B cell (primary cell): ENCODE results near the gene SPRR1A. TPM values are rescaled to one million over a fixed set of nuclear protein-coding genes. Genes with fewer than 3 reads are reported as not detected.
"Not testable (repeated sequence)": the region's sequence is repeated elsewhere in the genome, so short reads cannot be mapped to it uniquely, and the experiment has no call there.

ENCODE experiments used
- ATAC-seq: fragments of 200-7000 bp; cut with Tn5 transposase; one replicate; pipeline ENCODE4 v1.10.0; 2021; ENCODE audit warnings: low read depth, mild to moderate bottlenecking, moderate number of reproducible peaks, moderate library complexity
- CTCF ChIA-PET: fragments of 350-600 bp; sonication (Branson Sonifier 250); formaldehyde crosslinking; loops from one replicate; lab custom pipeline; 2021; ENCODE audit warnings: antibody characterized with exemption, inconsistent platforms; lab: Charles Lee
- POLR2A ChIA-PET: fragments of 350-600 bp; sonication (Branson Sonifier 250); formaldehyde crosslinking; loops from one replicate; lab custom pipeline; 2021; ENCODE audit warnings: antibody characterized with exemption; lab: Charles Lee
- DNase-seq: peaks from one replicate; pipeline ENCODE4 v3.0.0; 2013
- H2AFZ ChIP-seq: 2 replicates; pipeline ENCODE4 v1.6.1; 2012; ENCODE audit warnings: mild to moderate bottlenecking, low read depth, low read length; ENCODE audit not compliant: insufficient read depth, poor library complexity, severe bottlenecking
- H3K27ac ChIP-seq, 2 donors: 1 replicate in 1 of 2; 2 replicates in 1 of 2; pipeline ENCODE4 v1.5.1; 2012 to 2013; ENCODE audit warnings: low read length in 2 of 2, mild to moderate bottlenecking in 2 of 2, moderate library complexity in 1 of 2
- H3K27me3 ChIP-seq, 4 experiments: fragments of 200-600 bp in 1 of 4; sonication (generic) in 1 of 4; replicated peaks in 1 of 4; 1 replicate in 2 of 4; 2 replicates in 2 of 4; pipeline versions ENCODE4 v1.6.1 to v1.7.0; 2013 to 2016; ENCODE audit warnings: low read length in 3 of 4, mild to moderate bottlenecking in 2 of 4, mixed read lengths in 1 of 4, moderate library complexity in 1 of 4; ENCODE audit not compliant: insufficient read depth in 4 of 4, control insufficient read depth in 3 of 4; ENCODE audit errors: control extremely low read depth in 1 of 4
- H3K36me3 ChIP-seq, 2 experiments: replicated peaks in 1 of 2; 1 replicate in 1 of 2; 2 replicates in 1 of 2; pipeline versions ENCODE4 v1.6.1 to v1.7.1; 2013; ENCODE audit warnings: low read length in 1 of 2; ENCODE audit not compliant: insufficient read depth in 2 of 2, control insufficient read depth in 1 of 2; ENCODE audit errors: control extremely low read depth in 1 of 2, extremely low read depth in 1 of 2
- H3K4me1 ChIP-seq, 2 donors: fragments of 200-600 bp in 1 of 2; sonication (generic) in 1 of 2; 1 replicate in 1 of 2; 2 replicates in 1 of 2; pipeline versions ENCODE4 v1.5.1 to v1.6.1; 2013 to 2017; ENCODE audit warnings: low read length in 2 of 2; ENCODE audit not compliant: control insufficient read depth in 2 of 2, insufficient read depth in 2 of 2
- H3K4me2 ChIP-seq: replicated peaks from 2 replicates; pipeline ENCODE3; 2012; ENCODE audit warnings: mild to moderate bottlenecking, low read depth, low read length; ENCODE audit not compliant: poor library complexity, severe bottlenecking
- H3K4me3 ChIP-seq, 5 experiments: fragments of 200-600 bp in 1 of 5; sonication (generic) in 1 of 5; 1 replicate in 3 of 5; 2 replicates in 2 of 5; pipeline versions ENCODE4 v1.5.1 to v1.7.0; 2011 to 2016; ENCODE audit warnings: low read length in 4 of 5, mild to moderate bottlenecking in 4 of 5, low read depth in 2 of 5, control low read depth in 1 of 5, moderate library complexity in 1 of 5; ENCODE audit not compliant: insufficient read depth in 1 of 5; ENCODE audit errors: control extremely low read depth in 1 of 5, extremely low read depth in 1 of 5
- H3K79me2 ChIP-seq: fragments of 200-600 bp; sonication (generic); one replicate; pipeline ENCODE4 v1.6.0; 2016; ENCODE audit warnings: low read length; ENCODE audit not compliant: control insufficient read depth, insufficient read depth
- H3K9ac ChIP-seq: fragments of 200-600 bp; sonication (generic); 2 replicates; pipeline ENCODE4 v1.6.1; 2017; ENCODE audit warnings: mild to moderate bottlenecking, low read length, moderate library complexity
- H3K9me3 ChIP-seq, 3 donors: one replicate each; pipeline versions ENCODE4 v1.6.1 to v1.7.1; 2013; ENCODE audit warnings: low read length in 2 of 3; ENCODE audit not compliant: control insufficient read depth in 2 of 3, insufficient read depth in 1 of 3; ENCODE audit errors: control extremely low read depth in 1 of 3
- H4K20me1 ChIP-seq: 2 replicates; pipeline ENCODE4 v1.6.0; 2012; ENCODE audit warnings: mild to moderate bottlenecking, low read length; ENCODE audit not compliant: insufficient read depth, control insufficient read depth, poor library complexity, severe bottlenecking
- H3K27ac Mint-ChIP-seq: one replicate; pipeline ENCODE4 v1.8.0; 2021; ENCODE audit warnings: mixed read lengths
- H3K27me3 Mint-ChIP-seq: one replicate; pipeline ENCODE4 v1.8.0; 2021; ENCODE audit warnings: mixed read lengths
- H3K4me1 Mint-ChIP-seq: one replicate; pipeline ENCODE4 v1.8.0; 2021; ENCODE audit warnings: mixed read lengths
- H3K4me3 Mint-ChIP-seq: one replicate; pipeline ENCODE4 v1.8.0; 2021; ENCODE audit warnings: mixed read lengths
- H3K9me3 Mint-ChIP-seq: one replicate; pipeline ENCODE4 v1.8.0; 2022; ENCODE audit warnings: mixed read lengths; ENCODE audit not compliant: insufficient read depth
- CTCF ChIP-seq: fragments of 200-600 bp; IDR thresholded peaks from one replicate; pipeline ENCODE4 v1.8.0; 2022; ENCODE audit warnings: antibody characterized with exemption, mild to moderate bottlenecking
- EZH2 ChIP-seq: IDR thresholded peaks from 2 replicates; pipeline ENCODE4 v1.6.1; 2012; ENCODE audit warnings: borderline replicate concordance, low read depth, mild to moderate bottlenecking, moderate library complexity, low read length; ENCODE audit not compliant: insufficient read depth, poor library complexity, severe bottlenecking
- WGBS: methylation state at CpG from one replicate; pipeline ENCODE4 v1.1.5; 2013; ENCODE audit warnings: missing lambda C conversion rate; ENCODE audit not compliant: insufficient coverage; 5-methylcytosine and 5-hydroxymethylcytosine counted together
- intact Hi-C: fragments of 100-400 bp; cut with micrococcal nuclease; formaldehyde crosslinking; loops from one replicate; pipeline ENCODE4 v1.10.0; 2022
- polyA plus RNA-seq: library from polyadenylated mRNA; depleted of rRNA; stranded (reverse); fragments of >200 nt; gene quantifications from 2 replicates; pipeline ENCODE4 v1.2.3, GENCODE V29; 2012
- total RNA-seq, 2 donors: library from RNA; stranded (reverse); fragments of 120-200 nt in 1 of 2; gene quantifications; 1 replicate in 1 of 2; 2 replicates in 1 of 2; pipeline versions ENCODE4 v1.2.3 to v1.2.4, GENCODE V29; 2013 to 2022

SPRR1A gene
- total and polyA plus RNA-seq, 2 donors (not counting 1 experiment from before 2014, with no cell fraction given): not detected

GRCh38 chr1:153000294-153000693 lies 16.4 kb downstream of the SPRR1A start:
- H3K27ac ChIP-seq: no peak overlapping the region
- H3K4me1 ChIP-seq: no peaks in the 10 kb centered on the region
- ChIA-PET CTCF (no interaction called here), POLR2A (interaction anchor here (0.6 kb wide), 1 partner anchor 90 kb away, joined by 3 read pairs; no protein-coding TSS in a partner anchor)
- H3K4me1 Mint-ChIP-seq: no peaks in the 10 kb centered on the region
- TF ChIP-seq EZH2: no peak
- TF ChIP-seq CTCF: no peak
- no peak overlapping the region for H2AFZ ChIP-seq
- H3K4me3 Mint-ChIP-seq: no peak overlapping the region
- no CpG with 5 or more reads among the region's 1 CpG for WGBS
- H3K79me2 ChIP-seq: no peaks in the 10 kb centered on the region
- ATAC-seq: no peak
- no peak overlapping the region for H3K9ac ChIP-seq
- intact Hi-C loops: no loop called here
- H3K27me3 Mint-ChIP-seq: peaks cover 33% of the 10 kb centered on the region
- no peaks in the 10 kb centered on the region for H3K9me3 ChIP-seq
- peaks cover 0 to 7% (median 0%) of the 10 kb centered on the region in 4 experiments for H3K27me3 ChIP-seq
- peaks cover 4% of the 10 kb centered on the region for H3K9me3 Mint-ChIP-seq
- no peak for DNase-seq
- H4K20me1 ChIP-seq: no peaks in the 10 kb centered on the region
- H3K36me3 ChIP-seq: no peaks in the 10 kb centered on the region
- no peak overlapping the region for H3K4me3 ChIP-seq
- no peak overlapping the region for H3K4me2 ChIP-seq
- H3K27ac Mint-ChIP-seq: no peak overlapping the region

- no peaks in the 10 kb centered on the region for H3K4me1 ChIP-seq
- TF ChIP-seq EZH2 (no peak), CTCF (no peak)
- no peak within 1 kb of the TSS for H3K27ac ChIP-seq
- DNase-seq: no peak
- peaks cover 28% of the 10 kb centered on the region for H3K27me3 Mint-ChIP-seq
- H3K4me2 ChIP-seq: no peak within 1 kb of the TSS
- no CpG with 5 or more reads among the region's 2 CpGs for WGBS
- no peak for ATAC-seq
- H3K9me3 ChIP-seq: no peaks in the 10 kb centered on the region
- H3K9me3 Mint-ChIP-seq: no peaks in the 10 kb centered on the region
- H3K4me3 Mint-ChIP-seq: no peak within 1 kb of the TSS
- no peak within 1 kb of the TSS for H3K9ac ChIP-seq
- H3K27ac Mint-ChIP-seq: no peak within 1 kb of the TSS
- no peaks in the 10 kb centered on the region for H3K79me2 ChIP-seq
- ChIA-PET CTCF (interaction anchor here (0.5 kb wide), 1 partner anchor 89 kb away, joined by 3 read pairs; no protein-coding TSS in a partner anchor), POLR2A (no interaction called here)
- no peaks in the 10 kb centered on the region for H3K36me3 ChIP-seq
- intact Hi-C loops: no loop called here
- H4K20me1 ChIP-seq: no peaks in the 10 kb centered on the region
- H3K27me3 ChIP-seq: peaks cover 0 to 7% (median 0%) of the 10 kb centered on the region in 4 experiments
- no peak within 1 kb of the TSS for H2AFZ ChIP-seq
- H3K4me3 ChIP-seq: no peak within 1 kb of the TSS
- H3K4me1 Mint-ChIP-seq: no peaks in the 10 kb centered on the region
These were observed 17.5 kb downstream of the SPRR1A start, which contains the start of gene SPRR3 for GRCh38 chr1:153001382-153001781. Gene SPRR3 (plus strand): TSS chr1:153001749. CDS start chr1:153003021, 1,272 bp downstream.

GRCh38 chr1:153011235-153011758 lies 27.4 kb downstream of the SPRR1A start:
- H3K9me3 Mint-ChIP-seq: not testable (repeated sequence)

More at GRCh38 chr1:153011235-153011758, 27.4 kb downstream of the SPRR1A start:
- H3K27me3 ChIP-seq, DNase-seq, H3K4me2 ChIP-seq, POLR2A ChIA-PET, H3K9me3 ChIP-seq, ATAC-seq, CTCF ChIA-PET, H3K27ac Mint-ChIP-seq, H3K4me3 ChIP-seq, H3K4me3 Mint-ChIP-seq, H3K27ac ChIP-seq, intact Hi-C loops, H3K36me3 ChIP-seq, H3K4me1 ChIP-seq, H3K79me2 ChIP-seq, H3K9ac ChIP-seq, H2AFZ ChIP-seq, H4K20me1 ChIP-seq, H3K4me1 Mint-ChIP-seq: not testable (repeated sequence)
- WGBS: 93% methylated on average over 6 of the region's 8 CpGs
- H3K27me3 Mint-ChIP-seq: peaks cover 10% of the 10 kb centered on the region
